HepG2 (cell line): ENCODE data around the gene HES7. TPM values are rescaled to one million over a fixed set of nuclear protein-coding genes. Genes with fewer than 3 reads are reported as not detected.

ENCODE experiments used
- ADNP ChIP-seq: sonication (generic); formaldehyde crosslinking; IDR thresholded peaks from 2 replicates; pipeline ENCODE4 v1.4.0; 2020; ENCODE audit warnings: missing genetic modification reagents
- ASH2L ChIP-seq: fragments of 300-600, 200-600 bp; sonication (generic); IDR thresholded peaks from 2 replicates; pipeline ENCODE4 v1.7.0; 2017; ENCODE audit warnings: low read depth, mild to moderate bottlenecking, moderate library complexity, mixed read lengths, low read length; ENCODE audit not compliant: insufficient read length
- GATAD2A ChIP-seq: IDR thresholded peaks from 2 replicates; pipeline ENCODE4 v1.6.1; 2016
- HNRNPLL ChIP-seq: fragments of 200-400 bp; formaldehyde crosslinking; IDR thresholded peaks from 2 replicates; pipeline ENCODE4 v1.6.1; 2017; ENCODE audit warnings: mild to moderate bottlenecking, low read depth, low read length; ENCODE audit not compliant: poor library complexity, severe bottlenecking
- KAT2B ChIP-seq: fragments of 150-350 bp; IDR thresholded peaks from 2 replicates; pipeline ENCODE4 v1.6.1; 2014; ENCODE audit warnings: low read depth, low read length, borderline replicate concordance
- RARA ChIP-seq: IDR thresholded peaks from 2 replicates; pipeline ENCODE4 v1.6.1; 2016; ENCODE audit warnings: missing genetic modification reagents, missing compliant biosample characterization
- RBFOX2 ChIP-seq: fragments of 200-400 bp; formaldehyde crosslinking; IDR thresholded peaks from 2 replicates; pipeline ENCODE4 v1.6.1; 2017; ENCODE audit warnings: low read depth, mild to moderate bottlenecking, low read length
- RFX1 ChIP-seq: fragments of 450-650 bp; IDR thresholded peaks from 2 replicates; pipeline ENCODE4 v1.6.1; 2017
- SMAD3 ChIP-seq: sonication (generic); formaldehyde crosslinking; IDR thresholded peaks from 2 replicates; pipeline ENCODE4 v1.4.0; 2020; ENCODE audit warnings: missing genetic modification reagents
- SMARCC2 ChIP-seq: fragments of 450-650 bp; IDR thresholded peaks from 2 replicates; pipeline ENCODE4 v1.6.1; 2017; ENCODE audit warnings: antibody characterized with exemption, mild to moderate bottlenecking
- SOX5 ChIP-seq: IDR thresholded peaks from 2 replicates; pipeline ENCODE4 v1.6.1; 2016; ENCODE audit warnings: borderline replicate concordance
- XBP1 ChIP-seq: sonication (generic); formaldehyde crosslinking; IDR thresholded peaks from 2 replicates; pipeline ENCODE4 v1.5.0; 2020; ENCODE audit warnings: missing genetic modification reagents
- ZNF234 ChIP-seq: sonication (generic); formaldehyde crosslinking; conservative IDR thresholded peaks from 2 replicates; pipeline ENCODE4 v1.5.1; 2020; ENCODE audit warnings: mild to moderate bottlenecking, missing genetic modification reagents
- ZNF460 ChIP-seq: sonication (generic); formaldehyde crosslinking; IDR thresholded peaks from 2 replicates; pipeline ENCODE4 v1.5.1; 2020; ENCODE audit warnings: missing genetic modification reagents, mild to moderate bottlenecking, borderline replicate concordance
- ZNF501 ChIP-seq: sonication (generic); formaldehyde crosslinking; IDR thresholded peaks from 2 replicates; pipeline ENCODE4 v1.5.1; 2020; ENCODE audit warnings: mild to moderate bottlenecking, moderate library complexity, missing genetic modification reagents
- ZNF557 ChIP-seq: sonication (generic); formaldehyde crosslinking; IDR thresholded peaks from 2 replicates; pipeline ENCODE4 v1.4.0; 2020; ENCODE audit warnings: missing genetic modification reagents
- ZNF569 ChIP-seq: sonication (generic); formaldehyde crosslinking; IDR thresholded peaks from 2 replicates; pipeline ENCODE4 v1.5.0; 2020; ENCODE audit warnings: mild to moderate bottlenecking, missing genetic modification reagents, moderate library complexity, borderline replicate concordance
- ZNF768 ChIP-seq: sonication (generic); formaldehyde crosslinking; IDR thresholded peaks from 2 replicates; pipeline ENCODE4 v1.4.0; 2020; ENCODE audit warnings: missing genetic modification reagents
- ZNF772 ChIP-seq: sonication (generic); formaldehyde crosslinking; IDR thresholded peaks from 2 replicates; pipeline ENCODE4 v1.5.0; 2020; ENCODE audit warnings: mild to moderate bottlenecking, missing genetic modification reagents
- ZNF878 ChIP-seq: sonication (generic); formaldehyde crosslinking; IDR thresholded peaks from 2 replicates; pipeline ENCODE4 v1.8.1; 2023; ENCODE audit warnings: mild to moderate bottlenecking, missing genetic modification reagents, moderate library complexity
- polyA plus RNA-seq, 8 experiments: library from polyadenylated mRNA; depleted of rRNA in 3 of 8; stranded (reverse) in 7 of 8; unstranded in 1 of 8; fragments of >200 nt; fragmentation: Illumina TruSeq in 4 of 8; extraction: Trizol in 4 of 8; gene quantifications; 2 replicates each; pipeline versions ENCODE4 v1.2.1 to v1.2.3, GENCODE V29; 2011 to 2016; ENCODE audit warnings: low read depth in 4 of 8, missing spikeins in 1 of 8, mixed read lengths in 1 of 8; ENCODE audit not compliant: insufficient read depth in 1 of 8
- total RNA-seq, 5 experiments: library from RNA; depleted of rRNA; stranded (reverse); fragments of >200 nt; fragmentation: Illumina TruSeq; extraction: Trizol; gene quantifications; 2 replicates each; pipeline ENCODE4 v1.2.3, GENCODE V29; 2016; ENCODE audit warnings: low read depth in 1 of 5
- TF ChIP-seq, protein P1 (sequence below): sonication (generic); formaldehyde crosslinking; IDR thresholded peaks from 2 replicates; pipeline ENCODE4 v1.5.0; 2020; ENCODE audit warnings: missing genetic modification reagents
- TF ChIP-seq, protein P2 (sequence below): sonication (generic); formaldehyde crosslinking; IDR thresholded peaks from 2 replicates; pipeline ENCODE4 v1.5.0; 2020; ENCODE audit warnings: mild to moderate bottlenecking, missing genetic modification reagents, moderate library complexity
- TF ChIP-seq, protein P3 (sequence below), 2 experiments: sonication (generic) in 1 of 2; formaldehyde crosslinking in 1 of 2; IDR thresholded peaks; 2 replicates each; pipeline versions ENCODE4 v1.4.0 to v1.6.1; 2016 to 2020; ENCODE audit warnings: borderline replicate concordance in 1 of 2, low read depth in 1 of 2, mild to moderate bottlenecking in 1 of 2, missing genetic modification reagents in 1 of 2

The HES7 gene
- total and polyA plus RNA-seq, 2 of the 13 experiments (the other 11 are each of a cell fraction or from before 2014, with no cell fraction given) = not detected

DNA sequence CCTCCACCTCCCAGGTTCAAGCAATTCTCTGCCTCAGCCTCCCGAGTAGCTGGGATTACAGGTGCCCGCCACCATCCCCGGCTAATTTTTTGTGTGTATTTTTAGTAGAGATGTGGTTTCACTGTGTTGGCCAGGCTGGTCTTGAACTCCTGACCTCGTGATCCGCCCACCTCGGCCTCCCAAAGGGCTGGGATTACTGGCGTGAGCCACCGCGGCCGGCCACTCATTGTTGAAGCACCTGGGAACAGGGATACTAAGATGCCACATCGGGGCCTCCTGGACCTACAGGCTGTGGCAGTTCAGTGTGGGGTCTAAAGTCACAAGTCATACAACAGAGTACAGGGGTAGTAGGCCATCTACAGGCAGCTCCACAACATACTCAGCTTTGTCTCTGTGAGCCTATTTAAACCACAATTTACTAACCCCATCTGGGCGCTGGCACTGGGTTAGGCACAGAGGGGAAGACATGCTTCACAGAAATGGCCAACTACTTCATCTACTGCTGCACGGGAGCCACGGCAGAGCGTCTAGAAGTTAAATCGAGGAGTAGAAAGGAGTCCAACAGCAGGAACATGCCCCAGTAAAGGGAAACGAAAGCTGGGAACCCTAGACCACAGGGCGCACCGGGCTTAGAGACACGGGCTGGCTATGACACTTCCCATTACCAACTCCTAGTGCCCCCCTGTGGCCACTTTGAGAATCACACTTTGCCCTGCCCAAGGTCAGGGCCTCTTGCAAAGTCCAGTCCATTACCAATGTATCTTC lies 34.5 kb upstream of the HES7 start (continued):
- TF ChIP-seq, protein P1, sequence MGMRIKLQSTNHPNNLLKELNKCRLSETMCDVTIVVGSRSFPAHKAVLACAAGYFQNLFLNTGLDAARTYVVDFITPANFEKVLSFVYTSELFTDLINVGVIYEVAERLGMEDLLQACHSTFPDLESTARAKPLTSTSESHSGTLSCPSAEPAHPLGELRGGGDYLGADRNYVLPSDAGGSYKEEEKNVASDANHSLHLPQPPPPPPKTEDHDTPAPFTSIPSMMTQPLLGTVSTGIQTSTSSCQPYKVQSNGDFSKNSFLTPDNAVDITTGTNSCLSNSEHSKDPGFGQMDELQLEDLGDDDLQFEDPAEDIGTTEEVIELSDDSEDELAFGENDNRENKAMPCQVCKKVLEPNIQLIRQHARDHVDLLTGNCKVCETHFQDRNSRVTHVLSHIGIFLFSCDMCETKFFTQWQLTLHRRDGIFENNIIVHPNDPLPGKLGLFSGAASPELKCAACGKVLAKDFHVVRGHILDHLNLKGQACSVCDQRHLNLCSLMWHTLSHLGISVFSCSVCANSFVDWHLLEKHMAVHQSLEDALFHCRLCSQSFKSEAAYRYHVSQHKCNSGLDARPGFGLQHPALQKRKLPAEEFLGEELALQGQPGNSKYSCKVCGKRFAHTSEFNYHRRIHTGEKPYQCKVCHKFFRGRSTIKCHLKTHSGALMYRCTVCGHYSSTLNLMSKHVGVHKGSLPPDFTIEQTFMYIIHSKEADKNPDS (CRISPR knock-in tag) = no peak
- TF ChIP-seq, protein P2, sequence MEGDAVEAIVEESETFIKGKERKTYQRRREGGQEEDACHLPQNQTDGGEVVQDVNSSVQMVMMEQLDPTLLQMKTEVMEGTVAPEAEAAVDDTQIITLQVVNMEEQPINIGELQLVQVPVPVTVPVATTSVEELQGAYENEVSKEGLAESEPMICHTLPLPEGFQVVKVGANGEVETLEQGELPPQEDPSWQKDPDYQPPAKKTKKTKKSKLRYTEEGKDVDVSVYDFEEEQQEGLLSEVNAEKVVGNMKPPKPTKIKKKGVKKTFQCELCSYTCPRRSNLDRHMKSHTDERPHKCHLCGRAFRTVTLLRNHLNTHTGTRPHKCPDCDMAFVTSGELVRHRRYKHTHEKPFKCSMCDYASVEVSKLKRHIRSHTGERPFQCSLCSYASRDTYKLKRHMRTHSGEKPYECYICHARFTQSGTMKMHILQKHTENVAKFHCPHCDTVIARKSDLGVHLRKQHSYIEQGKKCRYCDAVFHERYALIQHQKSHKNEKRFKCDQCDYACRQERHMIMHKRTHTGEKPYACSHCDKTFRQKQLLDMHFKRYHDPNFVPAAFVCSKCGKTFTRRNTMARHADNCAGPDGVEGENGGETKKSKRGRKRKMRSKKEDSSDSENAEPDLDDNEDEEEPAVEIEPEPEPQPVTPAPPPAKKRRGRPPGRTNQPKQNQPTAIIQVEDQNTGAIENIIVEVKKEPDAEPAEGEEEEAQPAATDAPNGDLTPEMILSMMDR (CRISPR knock-in tag) = peak; percentile 85
- TF ChIP-seq SOX5 (CRISPR knock-in tag) = 0 out of 2 replicates have a peak, but pooled peaks have one; percentile 28
- TF ChIP-seq KAT2B = no peak
- TF ChIP-seq RFX1 = no peak
- TF ChIP-seq ADNP (CRISPR knock-in tag) = no peak
- TF ChIP-seq, protein P3, sequence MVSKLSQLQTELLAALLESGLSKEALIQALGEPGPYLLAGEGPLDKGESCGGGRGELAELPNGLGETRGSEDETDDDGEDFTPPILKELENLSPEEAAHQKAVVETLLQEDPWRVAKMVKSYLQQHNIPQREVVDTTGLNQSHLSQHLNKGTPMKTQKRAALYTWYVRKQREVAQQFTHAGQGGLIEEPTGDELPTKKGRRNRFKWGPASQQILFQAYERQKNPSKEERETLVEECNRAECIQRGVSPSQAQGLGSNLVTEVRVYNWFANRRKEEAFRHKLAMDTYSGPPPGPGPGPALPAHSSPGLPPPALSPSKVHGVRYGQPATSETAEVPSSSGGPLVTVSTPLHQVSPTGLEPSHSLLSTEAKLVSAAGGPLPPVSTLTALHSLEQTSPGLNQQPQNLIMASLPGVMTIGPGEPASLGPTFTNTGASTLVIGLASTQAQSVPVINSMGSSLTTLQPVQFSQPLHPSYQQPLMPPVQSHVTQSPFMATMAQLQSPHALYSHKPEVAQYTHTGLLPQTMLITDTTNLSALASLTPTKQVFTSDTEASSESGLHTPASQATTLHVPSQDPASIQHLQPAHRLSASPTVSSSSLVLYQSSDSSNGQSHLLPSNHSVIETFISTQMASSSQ (IDR thresholded peaks at IDR 0.05; ENCODE audit: low read depth) = no peak
- TF ChIP-seq, protein P3 (CRISPR knock-in tag; IDR thresholded peaks at IDR 0.05; ENCODE audit: borderline replicate concordance) = no peak
- no peak for TF ChIP-seq SMARCC2
- no peak for TF ChIP-seq ZNF768 (CRISPR knock-in tag)
- TF ChIP-seq ZNF569 (CRISPR knock-in tag) = no peak
- no peak for TF ChIP-seq ZNF557 (CRISPR knock-in tag)
- TF ChIP-seq HNRNPLL = no peak
- TF ChIP-seq ZNF772 = no peak; the same call in 1 of the 2 replicates
- TF ChIP-seq RBFOX2 = 0 out of 2 replicates have a peak, but pooled peaks have one; percentile 32
- no peak for TF ChIP-seq XBP1 (CRISPR knock-in tag)
- no peak for TF ChIP-seq ZNF234
- TF ChIP-seq ASH2L = peak; percentile 36
- TF ChIP-seq GATAD2A (CRISPR knock-in tag) = peak; percentile 39; the same call in 1 of the 2 replicates
- TF ChIP-seq SMAD3 (CRISPR knock-in tag) = peak; percentile 54; the same call in 1 of the 2 replicates
- no peak for TF ChIP-seq ZNF460
- TF ChIP-seq ZNF878 (CRISPR knock-in tag) = no peak
- TF ChIP-seq ZNF501 (CRISPR knock-in tag) = peak; percentile 46; the same call in 1 of the 2 replicates
- TF ChIP-seq RARA = peak; percentile 55; the same call in 1 of the 2 replicates
